GM19467 (cell line): ENCODE results near the gene TMEM229B.

Experiments used
- ATAC-seq: cut with Tn5 transposase; IDR thresholded peaks from one replicate; pipeline ENCODE4 v1.9.1; 2021; ENCODE audit warnings: mild to moderate bottlenecking, moderate library complexity; ENCODE audit not compliant: unreplicated experiment

The TMEM229B gene

DNA sequence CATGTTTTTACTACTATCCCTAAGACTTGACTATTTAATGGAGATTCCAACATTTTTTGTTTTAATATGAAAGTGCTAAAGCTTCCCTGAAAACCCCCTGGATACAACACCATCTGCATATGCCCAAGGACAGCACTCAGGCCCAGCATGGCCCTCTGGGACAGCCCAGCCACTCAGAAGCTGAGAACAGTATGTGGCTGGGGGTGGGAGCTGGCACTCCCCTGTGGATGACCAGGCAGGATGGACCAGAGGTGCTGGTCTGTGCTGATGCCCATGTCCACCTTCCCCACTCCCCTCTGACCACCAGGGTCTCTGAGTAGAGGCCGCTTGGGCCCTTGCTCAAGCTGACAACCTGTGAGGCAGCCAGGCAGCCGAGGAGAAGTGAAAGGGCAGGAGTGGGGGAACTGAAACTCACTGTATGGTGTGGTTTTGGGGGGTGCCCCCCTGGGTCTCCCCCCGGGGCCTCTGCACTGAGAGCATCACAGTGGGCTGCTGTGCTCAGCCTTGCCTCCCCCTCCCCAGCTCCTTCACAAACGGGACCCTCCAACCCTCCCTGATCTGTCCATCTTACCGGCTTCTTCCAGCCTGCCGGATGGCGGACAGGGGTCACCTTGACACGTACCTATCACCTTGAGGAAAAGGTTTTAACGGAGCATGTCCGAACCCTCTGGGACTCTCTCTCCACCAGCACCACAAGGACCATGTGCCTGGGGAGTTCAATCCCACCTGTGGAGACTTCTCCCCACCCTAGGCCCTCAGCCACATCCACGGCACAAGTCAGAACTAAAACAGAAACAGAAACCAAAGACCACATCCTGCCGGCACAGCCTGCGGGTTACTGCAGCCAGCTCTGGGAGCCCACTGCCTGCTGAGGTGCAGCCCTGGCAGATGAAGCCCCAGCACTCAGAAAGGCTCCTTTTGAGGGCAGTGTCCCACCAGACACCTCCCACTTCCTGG lies at the start of gene TMEM229B:
Gene TMEM229B (minus strand): TSS at position 785 of the 957 bp plus-strand sequence. CDS start 14,798 bp downstream, outside the sequence.
- ATAC-seq = peak; percentile 91

DNA sequence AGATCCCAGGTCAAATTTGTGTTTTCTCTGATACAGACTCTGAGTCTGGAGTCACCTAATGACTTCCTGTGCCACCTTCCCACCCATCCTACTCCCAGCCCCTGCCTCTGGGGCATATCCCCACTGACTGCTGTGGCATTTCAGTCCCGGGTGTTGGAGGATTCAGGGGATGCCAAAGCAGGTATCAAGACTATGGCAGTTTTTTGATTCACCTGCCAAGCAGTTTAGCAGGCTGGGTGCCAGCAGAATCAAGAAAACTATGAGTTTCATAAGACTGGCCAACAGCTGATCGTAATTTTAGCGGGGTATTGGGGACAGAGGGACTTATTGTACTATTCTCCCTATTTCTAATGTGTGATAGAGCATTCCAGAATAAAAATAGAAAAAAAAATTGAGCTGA lies 49.2 kb upstream of the TMEM229B start:
- ATAC-seq = no peak

DNA sequence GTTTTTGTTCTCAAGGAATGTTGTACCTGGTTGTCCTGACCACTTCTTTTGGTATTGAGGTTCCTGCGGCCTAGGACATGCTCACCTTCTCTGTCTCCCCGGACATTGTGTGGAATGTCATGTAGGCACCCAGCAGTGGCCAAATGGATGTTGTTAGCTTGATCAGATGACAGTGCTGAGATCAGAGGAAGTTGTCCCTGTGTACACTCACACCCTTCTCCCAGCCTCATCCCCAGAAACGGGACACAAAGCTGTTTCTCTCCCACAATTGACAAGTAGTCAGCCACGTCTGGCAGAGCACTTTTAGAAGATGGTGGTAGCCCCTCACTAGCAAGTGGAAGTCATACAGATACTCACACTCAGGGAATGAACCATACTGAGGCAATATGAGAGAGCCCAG lies 47.6 kb upstream of the TMEM229B start:
- no peak for ATAC-seq

DNA sequence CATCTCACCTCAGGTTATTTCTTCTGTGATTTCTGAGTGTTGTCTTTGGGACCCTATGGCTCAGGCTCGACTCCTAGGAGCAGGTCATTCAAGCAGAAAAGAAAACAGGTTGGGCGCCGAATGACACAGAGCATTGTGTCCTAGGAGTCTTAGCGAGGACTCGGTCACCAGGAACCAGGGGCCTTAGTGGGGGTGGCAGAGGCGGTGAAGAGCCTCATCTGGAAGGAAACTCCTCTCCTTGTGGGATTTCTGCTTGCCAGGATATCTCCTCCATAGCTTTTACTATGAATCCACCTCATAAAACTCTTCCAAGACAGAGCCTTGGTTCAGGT lies 45.2 kb upstream of the TMEM229B start:
- ATAC-seq = no peak

DNA sequence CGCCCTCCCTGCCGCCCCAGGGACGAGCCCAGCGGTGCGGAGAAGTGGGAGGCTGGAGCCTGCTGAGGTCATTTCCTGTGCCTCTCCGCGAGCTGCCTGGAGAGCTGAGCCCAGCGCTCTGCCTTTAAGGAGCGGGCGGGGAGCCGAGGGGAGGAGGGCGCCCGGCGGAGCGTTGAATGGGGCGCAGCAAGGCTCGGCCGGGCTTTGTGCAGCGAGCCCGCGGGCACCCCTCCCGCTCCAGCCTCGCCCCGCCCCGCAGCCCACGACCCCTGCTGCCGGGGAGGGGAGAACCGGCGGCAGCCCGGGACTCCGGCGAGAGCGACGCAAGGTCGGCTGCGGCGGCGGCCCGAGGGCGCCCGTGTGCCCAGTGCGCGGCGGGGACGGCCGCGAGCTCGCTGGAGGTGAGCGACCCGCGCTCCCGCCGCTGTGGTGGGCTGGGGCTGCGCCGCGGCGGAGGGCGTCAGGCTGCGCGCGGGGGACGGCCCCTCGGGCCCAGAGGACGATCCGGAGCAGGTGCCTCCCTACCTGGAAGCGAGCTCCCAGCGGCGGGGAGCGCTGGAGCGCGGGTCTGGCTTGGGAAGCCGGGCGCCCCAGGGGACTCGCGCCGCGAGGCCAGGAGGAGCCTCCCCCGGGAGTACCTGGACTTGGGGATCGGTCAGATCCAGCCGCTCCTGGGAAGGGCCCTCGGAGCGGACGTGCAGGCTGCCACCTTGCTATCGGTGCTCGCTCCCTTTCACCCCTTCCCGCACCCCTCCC lies 44.7 kb upstream of the TMEM229B start, which contains the start of gene PLEKHH1:
Gene PLEKHH1 (plus strand): TSS at position 293 of the 756 bp plus-strand sequence. CDS start 8,578 bp downstream, outside the sequence.
- peak; percentile 70 for ATAC-seq

DNA sequence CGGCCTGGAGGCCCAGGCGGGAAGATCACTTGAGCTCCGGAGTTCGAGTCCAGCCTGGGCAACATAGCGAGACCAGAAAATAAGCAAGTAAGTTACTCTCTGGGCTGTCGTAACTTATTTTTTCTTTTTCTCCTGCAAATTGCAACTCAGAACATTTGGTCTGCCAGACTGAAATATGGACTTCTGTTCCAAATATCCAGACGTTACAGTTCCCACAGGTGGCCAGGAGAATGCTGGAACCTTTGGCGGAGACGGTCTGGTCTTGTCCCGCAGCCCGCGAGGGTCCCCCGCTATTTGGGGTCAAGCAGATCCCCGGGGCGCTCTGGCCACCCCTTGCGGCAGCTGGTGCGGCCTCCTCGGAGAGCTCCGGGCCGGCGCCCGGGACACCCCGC lies 44.1 kb upstream of the TMEM229B start:
- no peak for ATAC-seq

DNA sequence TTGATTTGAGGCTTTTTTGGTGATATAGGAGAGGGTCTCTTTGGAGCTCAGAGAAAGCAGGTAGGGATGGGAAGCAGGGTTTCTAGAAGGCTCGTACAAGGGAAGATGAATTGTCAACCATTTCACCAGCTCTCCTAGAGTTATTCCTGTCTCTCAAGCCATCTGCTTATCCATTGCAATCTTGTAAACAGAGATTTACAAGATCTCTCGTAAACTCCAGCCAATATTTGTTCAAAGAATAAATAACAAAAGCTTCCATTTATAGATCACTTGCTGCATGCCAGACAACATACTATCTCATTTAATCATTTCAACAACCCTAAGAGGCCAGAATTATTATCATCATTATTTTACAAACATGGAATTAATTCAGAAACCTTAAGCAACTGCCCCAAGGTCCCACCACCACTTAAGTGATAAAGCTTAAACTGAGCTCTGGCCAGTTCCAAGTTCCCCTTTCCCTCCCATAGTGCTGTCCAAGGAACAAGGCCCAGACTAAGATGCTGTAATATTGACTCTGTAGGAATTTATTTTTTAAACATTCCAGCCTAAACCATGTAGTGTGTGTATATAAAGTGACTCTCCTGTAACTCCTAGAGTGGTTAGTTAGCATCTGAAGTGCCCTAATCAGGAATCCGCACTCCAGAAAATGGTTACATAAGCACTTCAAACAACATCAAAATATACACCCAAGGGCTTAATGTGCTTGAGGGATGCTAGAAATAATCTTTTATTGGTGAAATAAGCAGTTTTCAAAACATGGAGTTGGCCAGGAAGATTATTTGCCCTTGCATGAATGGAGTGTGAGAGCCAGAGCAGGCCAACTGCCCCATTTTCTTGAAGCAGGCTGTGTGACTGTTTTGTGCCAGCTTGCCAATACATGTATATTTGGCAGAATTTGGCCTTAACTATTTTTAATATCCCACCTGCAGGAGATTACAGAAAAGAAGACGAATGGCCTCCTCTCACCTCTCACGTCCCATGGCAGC lies 41.7 kb upstream of the TMEM229B start:
- ATAC-seq = no peak

DNA sequence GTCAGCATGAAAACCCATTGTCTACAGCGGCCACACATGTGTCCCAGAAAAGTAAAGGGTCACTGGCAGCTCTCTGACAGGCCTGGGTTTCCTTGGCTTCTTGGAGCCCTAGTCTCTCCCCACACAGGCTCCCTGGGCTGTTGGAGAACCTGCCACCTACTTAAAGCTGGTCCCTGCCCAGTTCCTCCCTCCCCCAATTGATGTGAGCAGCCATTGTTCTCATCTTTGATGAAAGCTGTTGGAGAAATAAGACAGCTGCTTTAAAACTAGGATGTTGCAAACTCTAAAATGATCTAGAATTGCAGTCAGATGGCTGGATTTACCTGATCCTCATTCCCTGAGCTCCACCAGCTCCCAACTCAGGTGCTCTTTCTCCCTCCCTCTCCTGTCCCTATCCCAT lies 39.8 kb upstream of the TMEM229B start:
- no peak for ATAC-seq

DNA sequence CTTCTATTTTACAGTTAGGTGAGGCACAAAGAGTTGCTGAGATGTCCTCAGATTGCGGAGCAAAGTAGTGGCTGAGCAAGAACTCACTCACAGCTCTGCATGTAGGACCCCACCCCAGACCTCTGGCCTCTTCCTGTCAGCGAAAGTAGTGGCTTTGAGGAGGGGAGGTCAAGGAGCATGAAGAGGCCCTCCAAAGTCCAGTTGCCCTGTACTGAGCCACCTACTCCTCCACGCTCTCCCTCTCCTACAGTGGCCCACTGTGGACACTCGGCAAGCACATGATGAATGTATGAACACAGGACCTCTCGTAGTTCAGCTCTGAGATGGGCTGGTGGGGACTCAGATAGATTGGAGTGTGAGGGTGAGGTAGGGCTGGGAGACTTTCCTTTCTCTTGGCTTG lies 39.2 kb upstream of the TMEM229B start:
- ATAC-seq = no peak

DNA sequence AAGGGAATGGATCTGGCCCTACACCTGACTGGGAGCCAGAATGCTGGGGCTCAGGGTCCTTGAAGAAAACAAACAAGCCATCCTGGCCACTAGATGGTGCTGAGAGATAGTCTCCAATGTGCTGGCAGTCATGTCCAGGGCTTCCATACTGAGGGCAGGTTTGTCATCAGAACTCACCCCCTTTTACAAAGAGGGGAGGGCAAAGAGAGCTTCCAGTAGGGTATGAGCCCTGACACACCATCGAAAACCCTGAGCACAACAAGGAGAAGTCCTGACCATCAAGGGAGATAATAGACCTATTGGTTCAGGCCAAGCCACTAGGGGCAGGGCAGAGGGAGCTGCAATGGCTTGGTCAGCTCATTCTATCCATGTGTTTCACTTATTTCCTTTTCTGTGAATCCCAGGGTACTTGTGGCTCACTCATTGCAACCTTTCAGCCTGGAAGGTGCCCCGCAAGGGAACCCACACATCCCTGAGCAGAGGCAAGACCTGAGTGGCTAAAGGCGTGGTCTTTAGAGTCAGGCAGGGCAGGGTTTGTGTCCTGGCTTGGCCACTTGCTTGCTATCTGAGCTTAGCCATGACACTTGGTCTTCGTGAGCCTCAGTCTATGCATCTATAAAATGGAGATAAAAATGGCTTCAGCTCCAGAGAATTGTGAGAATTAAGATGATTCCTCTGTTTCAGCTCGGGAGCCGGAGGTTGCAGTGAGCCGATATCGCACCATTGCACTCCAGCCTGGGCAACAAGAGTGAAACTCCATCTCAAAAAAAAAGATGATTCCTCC lies 38.3 kb upstream of the TMEM229B start:
- no peak for ATAC-seq

DNA sequence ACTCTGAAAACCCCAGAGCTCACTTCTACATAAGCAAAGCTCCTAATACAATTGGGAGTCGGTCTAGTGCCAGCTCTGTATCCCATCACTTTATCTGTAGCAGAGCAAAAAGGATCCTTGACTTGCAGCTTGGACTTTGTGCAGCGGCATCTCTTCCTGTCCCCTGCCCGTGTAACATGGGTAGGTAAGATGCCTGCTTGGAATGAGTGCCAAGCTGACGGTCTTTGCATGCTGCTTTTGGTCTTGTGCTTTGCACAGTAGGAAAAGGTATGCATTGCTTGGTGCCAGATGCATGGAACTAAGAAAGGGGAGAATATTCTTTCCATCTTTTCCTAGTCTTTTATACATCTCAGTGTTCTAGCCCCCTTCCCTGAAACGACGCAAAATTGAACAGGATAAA lies 37.7 kb upstream of the TMEM229B start:
- no peak for ATAC-seq

DNA sequence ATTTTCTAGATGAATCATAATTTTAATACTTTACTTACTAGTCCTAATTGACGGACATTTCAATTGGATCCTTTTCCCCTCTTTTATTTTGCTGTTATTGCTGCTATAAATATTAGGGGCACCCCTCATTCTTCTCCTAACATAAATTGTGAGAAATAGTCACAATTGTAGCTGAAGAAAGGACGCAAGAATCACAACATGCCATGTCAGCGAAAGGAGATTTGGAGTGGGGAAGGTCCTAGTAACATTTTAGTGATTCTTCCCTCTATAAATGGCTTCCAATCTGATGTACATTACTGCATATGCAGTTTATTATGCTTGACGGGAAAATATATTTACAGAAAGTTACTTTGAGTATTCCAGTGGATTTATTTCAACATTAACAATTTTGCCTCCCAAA lies 36.9 kb upstream of the TMEM229B start:
- ATAC-seq = no peak

DNA sequence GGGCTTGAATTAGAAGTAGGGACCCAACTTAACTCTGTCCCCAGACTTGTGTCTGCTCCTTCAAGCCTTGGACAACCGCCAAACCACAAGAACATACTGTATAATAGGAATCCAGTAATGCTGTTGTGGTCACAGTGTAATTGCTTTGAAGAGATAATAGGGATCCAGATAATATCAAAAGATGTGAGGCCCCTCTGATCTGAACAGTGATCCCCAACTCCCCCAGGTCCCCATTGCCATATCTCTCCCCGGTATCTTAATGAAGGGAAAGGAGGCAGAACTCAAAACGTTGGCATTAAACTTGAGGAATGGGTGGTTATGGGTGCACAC lies 36.1 kb upstream of the TMEM229B start:
- ATAC-seq = no peak

DNA sequence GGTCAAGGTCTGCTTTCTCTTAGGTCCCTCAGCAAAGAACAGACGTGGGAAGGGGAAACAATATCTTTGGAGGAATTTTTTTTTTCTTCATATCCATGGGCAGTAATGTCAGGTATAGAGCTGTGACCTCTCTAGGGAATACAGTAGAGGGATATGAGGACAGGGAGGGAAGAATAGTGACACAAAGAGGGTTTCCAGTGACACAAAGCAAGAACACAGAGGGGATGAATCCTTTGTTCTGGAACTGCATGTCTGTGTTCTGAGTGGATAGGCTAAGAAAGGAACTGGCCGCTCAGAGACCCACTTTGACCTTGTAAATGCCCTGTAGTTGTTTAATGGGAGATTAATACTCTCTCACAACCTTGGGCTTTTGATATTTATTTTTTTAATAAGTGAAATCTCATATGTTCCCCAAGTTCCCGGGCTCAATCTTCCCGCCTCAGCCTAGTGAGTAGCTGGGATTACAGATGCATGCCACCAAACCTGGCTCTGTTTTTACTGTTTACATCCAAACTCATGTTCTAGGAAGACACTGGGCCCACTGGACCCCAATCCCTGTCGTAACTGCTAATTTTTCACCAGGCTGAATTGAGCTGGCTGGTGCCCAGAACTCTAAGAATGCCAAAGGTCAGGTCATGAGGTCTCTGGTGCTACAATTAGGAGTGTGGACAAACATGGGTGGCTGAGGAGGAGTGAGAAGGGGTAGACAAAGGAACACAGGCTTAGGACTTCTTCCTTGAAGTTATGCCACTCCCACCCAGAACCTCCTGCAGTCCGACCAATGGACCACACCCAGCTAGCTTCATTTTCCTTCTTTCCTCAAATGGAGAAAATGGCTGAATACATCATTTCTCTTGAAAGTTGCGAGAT lies 35.5 kb upstream of the TMEM229B start:
- no peak for ATAC-seq

DNA sequence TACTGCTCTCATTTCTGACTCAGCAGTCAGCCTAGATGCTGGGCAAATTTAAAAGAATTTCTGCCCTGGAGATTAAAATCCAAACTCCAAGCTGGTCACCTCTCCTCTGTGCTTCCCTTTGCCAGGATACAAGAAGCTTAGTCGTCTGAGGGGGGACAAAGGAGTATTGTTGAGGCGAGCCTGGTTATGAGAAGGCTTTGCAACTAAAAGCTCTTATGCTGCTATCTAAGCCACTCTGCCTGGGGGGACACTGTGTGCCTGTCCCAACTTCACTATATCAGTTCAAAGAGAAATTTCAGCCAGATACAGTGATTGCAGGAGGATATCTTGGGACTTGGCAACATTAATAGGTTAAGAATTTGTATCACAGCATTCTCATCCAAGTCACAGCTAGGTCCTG lies 33.7 kb upstream of the TMEM229B start:
- ATAC-seq = no peak

DNA sequence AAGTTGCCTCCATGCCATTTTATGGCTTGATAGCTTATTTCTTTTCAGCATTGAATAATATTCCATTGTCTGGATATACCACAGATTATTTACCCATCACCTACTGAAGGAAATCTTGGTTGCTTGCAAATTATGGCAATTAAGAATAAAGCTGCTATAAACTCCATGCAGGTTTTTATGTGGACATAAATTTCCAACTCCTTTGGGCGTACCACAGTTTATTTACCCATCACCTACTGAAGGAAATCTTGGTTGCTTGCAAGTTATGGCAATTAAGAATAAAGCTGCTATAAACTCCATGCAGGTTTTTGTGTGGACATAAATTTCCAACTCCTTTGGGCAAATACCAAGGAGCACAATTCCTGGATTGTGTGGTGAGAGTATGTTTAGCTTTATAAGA lies 32.0 kb upstream of the TMEM229B start:
- ATAC-seq = no peak

DNA sequence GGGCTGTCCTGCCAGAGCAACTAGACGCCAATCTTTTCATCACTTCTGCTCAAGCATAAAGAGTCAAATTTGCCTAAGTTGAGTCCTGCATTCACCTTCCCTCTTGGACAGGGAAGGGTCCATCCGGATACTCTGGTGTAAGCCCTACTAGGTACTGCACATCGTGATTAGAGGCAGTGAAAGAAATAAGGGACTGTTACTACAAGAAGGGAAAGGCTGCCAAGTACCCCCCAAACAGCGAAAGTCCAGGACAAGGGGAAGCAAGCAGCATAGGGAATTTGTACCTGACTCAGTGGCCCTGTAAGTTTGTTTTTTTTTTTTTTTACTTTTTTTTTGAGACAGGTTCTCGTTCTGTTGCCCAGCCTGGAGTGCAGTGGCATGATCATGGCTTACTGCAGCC lies 30.9 kb upstream of the TMEM229B start:
- no peak for ATAC-seq

DNA sequence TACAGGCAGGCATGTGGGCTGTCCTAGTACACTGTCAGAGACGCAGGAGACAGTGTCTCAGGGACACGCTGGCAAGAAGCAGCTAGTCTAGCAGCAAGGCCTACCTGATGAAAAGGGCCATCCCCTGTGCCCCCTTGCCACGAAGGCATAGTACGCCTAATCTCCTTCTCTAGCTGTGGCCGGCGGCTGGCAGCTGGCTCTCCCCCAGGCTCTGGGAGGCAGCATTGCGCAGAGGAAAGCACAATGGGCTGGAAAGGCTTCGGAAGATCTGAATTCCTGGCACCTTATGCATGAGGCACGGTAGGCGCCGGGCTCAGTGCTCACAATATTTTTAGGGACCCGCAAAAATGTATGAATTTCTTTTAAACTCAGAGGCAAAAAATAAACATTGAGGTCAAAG lies 28.6 kb upstream of the TMEM229B start:
- ATAC-seq = no peak

DNA sequence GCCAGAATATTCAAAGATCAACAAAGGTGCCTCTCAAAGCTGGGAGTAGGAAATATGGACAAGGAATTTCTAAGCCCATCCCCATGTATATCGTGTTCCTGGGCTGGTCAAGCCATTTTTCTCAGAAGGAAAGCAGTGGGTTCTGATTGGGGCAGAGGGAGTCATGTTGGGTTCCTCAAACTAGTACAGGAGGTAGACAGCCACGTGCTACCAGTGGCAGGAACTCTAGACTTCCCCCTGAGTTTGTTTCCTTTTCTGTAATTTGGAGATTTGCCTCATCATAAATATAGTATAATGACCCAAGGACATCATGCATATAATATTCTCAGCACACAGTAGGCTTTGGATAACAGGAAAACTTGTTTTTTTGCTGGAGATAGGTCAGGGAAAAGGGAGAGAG lies 28.2 kb upstream of the TMEM229B start:
- ATAC-seq = no peak
